WTC11 (cell line): Measurements from ENCODE around the gene ASMTL. TPM values are rescaled to one million over a fixed set of nuclear protein-coding genes. Genes with fewer than 3 reads are reported as not detected.

Experiments
- ATAC-seq: fragments of 200-7000 bp; cut with Tn5 transposase; 2 replicates; pipeline ENCODE4 v1.10.0; 2021; ENCODE audit warnings: mild to moderate bottlenecking, moderate library complexity
- CTCF ChIA-PET: fragments of 300-600 bp; sonication (Branson Sonifier 250); formaldehyde crosslinking; loops from one replicate; lab custom pipeline; 2021; ENCODE audit warnings: antibody characterized with exemption; lab: Charles Lee
- POLR2A ChIA-PET: fragments of 350-600 bp; sonication (Branson Sonifier 250); formaldehyde crosslinking; loops from one replicate; lab custom pipeline; 2021; ENCODE audit warnings: antibody characterized with exemption; lab: Charles Lee
- DNase-seq: peaks from one replicate; pipeline ENCODE4 v3.0.0; 2021; ENCODE audit warnings: low spot score
- H3K27ac Mint-ChIP-seq: 2 replicates; pipeline ENCODE4 v1.8.0; 2021; ENCODE audit warnings: mixed read lengths
- H3K27me3 Mint-ChIP-seq: 2 replicates; pipeline ENCODE4 v1.8.0; 2021; ENCODE audit warnings: low read depth, mild to moderate bottlenecking, moderate library complexity, mixed read lengths
- H3K36me3 Mint-ChIP-seq: 2 replicates; pipeline ENCODE4 v1.8.0; 2021; ENCODE audit warnings: mixed read lengths
- H3K4me1 Mint-ChIP-seq: 2 replicates; pipeline ENCODE4 v1.8.0; 2022; ENCODE audit warnings: mixed read lengths
- H3K4me3 Mint-ChIP-seq: 2 replicates; pipeline ENCODE4 v1.8.0; 2021; ENCODE audit warnings: mild to moderate bottlenecking, moderate library complexity, mixed read lengths
- H3K9me3 Mint-ChIP-seq: 2 replicates; pipeline ENCODE4 v1.8.0; 2021; ENCODE audit warnings: mixed read lengths
- AR ChIP-seq: fragments of 250-450 bp; sonication (Bioruptor Pico); IDR thresholded peaks from 2 replicates; pipeline ENCODE4 v1.9.0; 2021; ENCODE audit warnings: mild to moderate bottlenecking
- CREM ChIP-seq: sonication (generic); formaldehyde crosslinking; IDR thresholded peaks from 2 replicates; pipeline ENCODE4 v1.8.1; 2022; ENCODE audit warnings: mild to moderate bottlenecking, missing genetic modification reagents, moderate library complexity
- FOXJ3 ChIP-seq: sonication (generic); formaldehyde crosslinking; IDR thresholded peaks from 2 replicates; pipeline ENCODE4 v1.9.0; 2021; ENCODE audit warnings: missing genetic modification reagents, mild to moderate bottlenecking, borderline replicate concordance
- FOXP4 ChIP-seq: sonication (generic); formaldehyde crosslinking; IDR thresholded peaks from 2 replicates; pipeline ENCODE4 v1.8.0; 2022; ENCODE audit warnings: mild to moderate bottlenecking, missing genetic modification reagents
- GABPB1 ChIP-seq: sonication (generic); formaldehyde crosslinking; IDR thresholded peaks from 2 replicates; pipeline ENCODE4 v1.8.1; 2023; ENCODE audit warnings: mild to moderate bottlenecking, missing genetic modification reagents
- GRHL2 ChIP-seq: fragments of 250-450 bp; sonication (Bioruptor Pico); IDR thresholded peaks from 2 replicates; pipeline ENCODE4 v1.8.0; 2022; ENCODE audit warnings: mild to moderate bottlenecking, moderate library complexity; ENCODE audit not compliant: insufficient replicate concordance, severe bottlenecking
- GTF2I ChIP-seq: fragments of 250-450 bp; sonication (Bioruptor Pico); conservative IDR thresholded peaks from 2 replicates; pipeline ENCODE4 v1.4.0; 2021; ENCODE audit warnings: mild to moderate bottlenecking
- NFATC4 ChIP-seq: fragments of 250-450 bp; sonication (Bioruptor Pico); IDR thresholded peaks from 2 replicates; pipeline ENCODE4 v1.9.0; 2021; ENCODE audit warnings: mild to moderate bottlenecking
- NFYB ChIP-seq: sonication (generic); formaldehyde crosslinking; conservative IDR thresholded peaks from 2 replicates; pipeline ENCODE4 v1.8.0; 2022; ENCODE audit warnings: low read depth, missing genetic modification reagents
- NR1H2 ChIP-seq: sonication (generic); formaldehyde crosslinking; IDR thresholded peaks from 2 replicates; pipeline ENCODE4 v1.9.0; 2021; ENCODE audit warnings: mild to moderate bottlenecking, moderate library complexity, missing genetic modification reagents
- RELA ChIP-seq: sonication (generic); formaldehyde crosslinking; IDR thresholded peaks from 2 replicates; pipeline ENCODE4 v1.8.1; 2022; ENCODE audit warnings: missing genetic modification reagents, mild to moderate bottlenecking, borderline replicate concordance
- SMAD4 ChIP-seq: sonication (generic); formaldehyde crosslinking; IDR thresholded peaks from 2 replicates; pipeline ENCODE4 v1.8.0; 2022; ENCODE audit warnings: mild to moderate bottlenecking, missing genetic modification reagents
- SP1 ChIP-seq: sonication (generic); formaldehyde crosslinking; conservative IDR thresholded peaks from 2 replicates; pipeline ENCODE4 v1.8.1; 2022; ENCODE audit warnings: missing genetic modification reagents
- TCF7 ChIP-seq: sonication (generic); formaldehyde crosslinking; IDR thresholded peaks from 2 replicates; pipeline ENCODE4 v1.8.0; 2022; ENCODE audit warnings: mild to moderate bottlenecking, low read depth, missing genetic modification reagents, moderate library complexity
- TEAD1 ChIP-seq: sonication (generic); formaldehyde crosslinking; IDR thresholded peaks from 2 replicates; pipeline ENCODE4 v1.8.0; 2022; ENCODE audit warnings: mild to moderate bottlenecking, missing genetic modification reagents
- ZNF121 ChIP-seq: sonication (generic); formaldehyde crosslinking; IDR thresholded peaks from 2 replicates; pipeline ENCODE4 v1.8.0; 2023; ENCODE audit warnings: missing genetic modification reagents
- ZNF263 ChIP-seq: sonication (generic); formaldehyde crosslinking; IDR thresholded peaks from 2 replicates; pipeline ENCODE4 v1.8.1; 2022; ENCODE audit warnings: low read depth, mild to moderate bottlenecking, moderate library complexity, missing genetic modification reagents
- ZNF423 ChIP-seq: fragments of 250-450 bp; sonication (Bioruptor Pico); IDR thresholded peaks from 2 replicates; pipeline ENCODE4 v2.1.2; 2022; ENCODE audit warnings: mild to moderate bottlenecking, moderate library complexity
- ZNF425 ChIP-seq: fragments of 250-450 bp; sonication (Bioruptor Pico); conservative IDR thresholded peaks from 2 replicates; pipeline ENCODE4 v1.9.0; 2021; ENCODE audit warnings: mild to moderate bottlenecking
- total RNA-seq: library from RNA; stranded (reverse); gene quantifications from 3 replicates; pipeline ENCODE4 v1.2.3, GENCODE V29; 2021
- TF ChIP-seq, protein P1 (sequence below): fragments of 250-450 bp; sonication (Bioruptor Pico); IDR thresholded peaks from 2 replicates; pipeline ENCODE4 v1.9.0; 2021; ENCODE audit warnings: mild to moderate bottlenecking
- TF ChIP-seq, protein P2 (sequence below): sonication (generic); formaldehyde crosslinking; IDR thresholded peaks from 2 replicates; pipeline ENCODE4 v1.8.1; 2023; ENCODE audit warnings: mild to moderate bottlenecking, moderate library complexity, missing genetic modification reagents
- TF ChIP-seq, protein P3 (sequence below): sonication (generic); formaldehyde crosslinking; IDR thresholded peaks from 2 replicates; pipeline ENCODE4 v1.8.0; 2022; ENCODE audit warnings: mild to moderate bottlenecking, missing genetic modification reagents
- TF ChIP-seq, protein P4 (sequence below): fragments of 200-600 bp; IDR thresholded peaks from 2 replicates; pipeline ENCODE4 v1.8.0; 2022; ENCODE audit warnings: antibody characterized with exemption

The ASMTL gene
- total RNA-seq, 1 experiment from 2014 or later, result 70.6 TPM

GRCh38 chrX:1417921-1418771 lies 34.6 kb downstream of the ASMTL start:
- Mint-ChIP-seq H3K27me3 (no peaks in the 10 kb centered on the region), H3K4me3 (no peak overlapping the region), H3K36me3 (peaks cover 51% of the 10 kb centered on the region), H3K4me1 (peaks cover 12% of the 10 kb centered on the region), H3K27ac (no peak overlapping the region), H3K9me3 (peaks cover 14% of the 10 kb centered on the region)
- DNase-seq (no peak), ATAC-seq (no peak)
- ChIA-PET POLR2A (no interaction called here), CTCF (no interaction called here)
- TF ChIP-seq NR1H2 (CRISPR knock-in tag) (no peak), RELA (CRISPR knock-in tag) (no peak), TEAD1 (CRISPR knock-in tag) (no peak), FOXP4 (CRISPR knock-in tag) (0 out of 2 replicates have a peak, but pooled peaks have one; percentile 12), FOXJ3 (CRISPR knock-in tag) (no peak), ZNF425 (no peak), NFYB (no peak), ZNF423 (CRISPR knock-in tag) (no peak), NFATC4 (CRISPR knock-in tag) (no peak), GTF2I (CRISPR knock-in tag) (peak; percentile 98), ZNF121 (no peak), ZNF263 (no peak), GABPB1 (CRISPR knock-in tag) (no peak), SP1 (CRISPR knock-in tag) (peak; percentile 41; the same call in 1 of the 2 replicates), AR (CRISPR knock-in tag) (no peak), GRHL2 (CRISPR knock-in tag) (no peak), TCF7 (CRISPR knock-in tag) (no peak), SMAD4 (CRISPR knock-in tag) (no peak), CREM (CRISPR knock-in tag) (no peak)
- TF ChIP-seq, protein P1, sequence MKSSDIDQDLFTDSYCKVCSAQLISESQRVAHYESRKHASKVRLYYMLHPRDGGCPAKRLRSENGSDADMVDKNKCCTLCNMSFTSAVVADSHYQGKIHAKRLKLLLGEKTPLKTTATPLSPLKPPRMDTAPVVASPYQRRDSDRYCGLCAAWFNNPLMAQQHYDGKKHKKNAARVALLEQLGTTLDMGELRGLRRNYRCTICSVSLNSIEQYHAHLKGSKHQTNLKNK (CRISPR knock-in tag), result 0 out of 2 replicates have a peak, but pooled peaks have one; percentile 13
- TF ChIP-seq, protein P2, sequence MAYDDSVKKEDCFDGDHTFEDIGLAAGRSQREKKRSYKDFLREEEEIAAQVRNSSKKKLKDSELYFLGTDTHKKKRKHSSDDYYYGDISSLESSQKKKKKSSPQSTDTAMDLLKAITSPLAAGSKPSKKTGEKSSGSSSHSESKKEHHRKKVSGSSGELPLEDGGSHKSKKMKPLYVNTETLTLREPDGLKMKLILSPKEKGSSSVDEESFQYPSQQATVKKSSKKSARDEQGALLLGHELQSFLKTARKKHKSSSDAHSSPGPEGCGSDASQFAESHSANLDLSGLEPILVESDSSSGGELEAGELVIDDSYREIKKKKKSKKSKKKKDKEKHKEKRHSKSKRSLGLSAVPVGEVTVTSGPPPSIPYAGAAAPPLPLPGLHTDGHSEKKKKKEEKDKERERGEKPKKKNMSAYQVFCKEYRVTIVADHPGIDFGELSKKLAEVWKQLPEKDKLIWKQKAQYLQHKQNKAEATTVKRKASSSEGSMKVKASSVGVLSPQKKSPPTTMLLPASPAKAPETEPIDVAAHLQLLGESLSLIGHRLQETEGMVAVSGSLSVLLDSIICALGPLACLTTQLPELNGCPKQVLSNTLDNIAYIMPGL (CRISPR knock-in tag), result no peak
- TF ChIP-seq, protein P3, sequence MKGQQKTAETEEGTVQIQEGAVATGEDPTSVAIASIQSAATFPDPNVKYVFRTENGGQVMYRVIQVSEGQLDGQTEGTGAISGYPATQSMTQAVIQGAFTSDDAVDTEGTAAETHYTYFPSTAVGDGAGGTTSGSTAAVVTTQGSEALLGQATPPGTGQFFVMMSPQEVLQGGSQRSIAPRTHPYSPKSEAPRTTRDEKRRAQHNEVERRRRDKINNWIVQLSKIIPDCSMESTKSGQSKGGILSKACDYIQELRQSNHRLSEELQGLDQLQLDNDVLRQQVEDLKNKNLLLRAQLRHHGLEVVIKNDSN (CRISPR knock-in tag), result no peak
- TF ChIP-seq, protein P4, sequence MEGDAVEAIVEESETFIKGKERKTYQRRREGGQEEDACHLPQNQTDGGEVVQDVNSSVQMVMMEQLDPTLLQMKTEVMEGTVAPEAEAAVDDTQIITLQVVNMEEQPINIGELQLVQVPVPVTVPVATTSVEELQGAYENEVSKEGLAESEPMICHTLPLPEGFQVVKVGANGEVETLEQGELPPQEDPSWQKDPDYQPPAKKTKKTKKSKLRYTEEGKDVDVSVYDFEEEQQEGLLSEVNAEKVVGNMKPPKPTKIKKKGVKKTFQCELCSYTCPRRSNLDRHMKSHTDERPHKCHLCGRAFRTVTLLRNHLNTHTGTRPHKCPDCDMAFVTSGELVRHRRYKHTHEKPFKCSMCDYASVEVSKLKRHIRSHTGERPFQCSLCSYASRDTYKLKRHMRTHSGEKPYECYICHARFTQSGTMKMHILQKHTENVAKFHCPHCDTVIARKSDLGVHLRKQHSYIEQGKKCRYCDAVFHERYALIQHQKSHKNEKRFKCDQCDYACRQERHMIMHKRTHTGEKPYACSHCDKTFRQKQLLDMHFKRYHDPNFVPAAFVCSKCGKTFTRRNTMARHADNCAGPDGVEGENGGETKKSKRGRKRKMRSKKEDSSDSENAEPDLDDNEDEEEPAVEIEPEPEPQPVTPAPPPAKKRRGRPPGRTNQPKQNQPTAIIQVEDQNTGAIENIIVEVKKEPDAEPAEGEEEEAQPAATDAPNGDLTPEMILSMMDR, result no peak
